Activated CD8-positive, alpha-beta memory T cell treated with anti-CD3 and anti-CD28 coated beads for 1 hour (primary cell): Measurements from ENCODE around the gene KIF5A.
"Not testable (repeated sequence)": the region's sequence is repeated elsewhere in the genome, so short reads cannot be mapped to it uniquely, and the experiment has no call there.

Experiments used
- DNase-seq, 2 donors: peaks; one replicate each; pipeline ENCODE4 v3.0.0-alpha.2; 2020; ENCODE audit warnings: low read depth in 1 of 2; ENCODE audit errors: extremely low read depth in 1 of 2

KIF5A gene

DNA sequence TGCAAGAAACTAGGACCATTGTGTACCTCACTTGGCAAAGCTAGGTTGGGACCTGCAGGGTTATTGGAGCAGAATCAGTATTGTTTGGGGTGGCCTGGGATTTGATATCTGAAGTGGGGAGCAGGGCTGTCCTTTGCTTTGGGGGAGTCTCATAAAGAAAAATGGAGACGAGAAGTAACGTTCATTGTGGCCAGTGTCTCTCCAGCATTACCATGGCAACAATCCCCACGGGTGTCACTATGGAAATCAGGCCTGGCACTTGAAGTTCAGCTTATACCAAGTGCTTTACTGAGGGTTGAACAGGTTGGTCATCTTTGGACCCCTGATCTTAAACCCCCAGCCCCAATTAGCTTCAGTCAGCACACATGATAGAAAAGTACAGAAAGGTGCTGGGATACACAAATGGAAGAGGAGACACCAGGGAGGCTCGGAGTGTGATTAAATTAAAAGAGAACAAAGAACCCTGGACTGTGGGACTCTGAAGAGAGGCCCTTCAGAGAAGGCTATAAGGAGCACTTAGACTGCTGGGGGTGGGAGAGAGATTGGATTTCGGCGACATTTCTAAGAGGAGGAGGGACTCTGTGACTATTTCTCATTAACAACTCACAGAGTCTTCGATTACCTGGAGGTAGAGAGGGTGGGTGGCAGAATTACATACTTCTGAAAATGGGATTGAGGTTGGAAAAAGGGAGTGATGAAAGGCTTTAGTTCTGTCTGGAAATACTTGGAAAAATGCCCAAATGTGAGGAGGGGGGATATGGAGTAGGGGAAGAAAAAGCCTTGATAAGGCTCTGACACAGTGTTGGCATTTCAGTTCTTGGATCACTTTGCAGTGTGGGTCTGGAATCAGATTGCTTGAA is 3.7 kb downstream of the KIF5A start:
- no peak for DNase-seq

DNA sequence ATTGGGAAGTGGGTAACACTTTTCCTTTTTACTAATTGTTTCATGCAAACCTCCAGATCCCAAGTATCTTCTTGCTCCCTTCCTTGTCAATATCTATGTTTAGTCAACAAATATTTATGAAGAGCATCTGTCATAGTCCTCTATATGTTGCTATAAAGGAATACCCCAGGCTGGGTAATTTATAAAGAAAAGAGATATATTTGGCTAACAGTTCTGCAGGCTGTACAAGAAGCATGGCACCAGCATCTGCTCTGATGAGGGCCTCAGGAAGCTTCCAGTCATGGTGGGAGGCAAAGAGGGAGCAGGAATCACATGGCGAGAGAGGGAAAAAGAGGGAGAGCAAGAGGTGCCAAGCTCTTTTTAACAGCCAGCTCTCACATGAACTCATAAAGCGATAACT is 4.6 kb downstream of the KIF5A start:
- no peak for DNase-seq

DNA sequence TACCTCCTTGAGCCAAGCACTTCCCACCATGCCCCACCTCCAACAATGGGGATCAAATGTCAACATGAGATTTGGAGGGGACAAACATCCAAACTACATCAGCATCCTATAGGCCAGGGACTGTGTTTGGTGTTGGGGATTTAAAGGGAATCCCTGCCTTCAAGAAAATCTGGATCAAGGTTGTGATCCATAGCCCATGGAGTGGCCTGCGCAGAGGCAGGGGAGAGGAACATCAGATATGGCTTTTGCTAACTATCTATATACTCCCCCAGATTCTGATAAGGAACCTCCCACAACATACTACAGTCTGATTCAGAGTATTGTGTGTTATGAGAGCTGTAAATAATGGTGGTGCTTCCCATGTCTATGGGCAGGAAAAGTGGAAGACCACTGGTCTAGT is 5.1 kb downstream of the KIF5A start:
- no peak for DNase-seq

DNA sequence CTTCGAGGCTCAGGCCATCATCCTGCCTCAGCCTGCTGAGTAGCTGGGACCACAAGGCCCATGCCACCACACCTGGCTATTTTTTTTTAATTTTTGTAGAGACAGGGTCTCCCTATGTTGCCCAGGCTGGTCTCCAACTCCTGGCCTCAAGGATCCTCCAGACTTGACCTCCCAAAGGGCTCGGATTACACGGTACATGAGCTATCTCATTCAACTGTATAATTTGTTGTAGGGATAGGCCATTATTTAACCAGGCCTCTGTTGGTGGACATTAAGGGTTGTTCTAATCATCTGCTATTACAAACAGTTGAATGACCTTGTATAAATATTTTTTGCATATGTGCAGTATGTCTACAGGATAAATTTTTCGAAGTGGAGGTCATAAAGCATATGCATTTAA is 9.0 kb downstream of the KIF5A start:
- DNase-seq = no peak

DNA sequence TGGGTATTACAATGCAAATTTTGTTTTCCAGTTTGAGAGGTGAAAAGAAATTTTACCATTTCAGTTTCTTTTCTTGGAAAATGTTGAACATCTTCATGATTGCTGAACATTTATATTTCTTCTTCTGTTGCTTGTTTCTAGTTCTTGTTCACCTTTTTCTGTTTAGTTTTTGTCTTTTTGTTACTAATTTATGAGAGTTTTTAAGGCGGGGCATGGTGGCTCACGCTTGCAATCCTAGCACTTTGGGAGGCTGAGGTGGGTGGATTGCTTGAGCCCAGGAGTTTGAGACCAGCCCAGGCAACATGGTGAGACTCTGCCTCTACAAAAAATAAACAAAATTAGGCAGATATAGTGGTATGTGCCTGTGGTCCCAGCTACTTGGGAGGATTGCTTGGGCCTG is 10.7 kb downstream of the KIF5A start:
- no peak for DNase-seq

DNA sequence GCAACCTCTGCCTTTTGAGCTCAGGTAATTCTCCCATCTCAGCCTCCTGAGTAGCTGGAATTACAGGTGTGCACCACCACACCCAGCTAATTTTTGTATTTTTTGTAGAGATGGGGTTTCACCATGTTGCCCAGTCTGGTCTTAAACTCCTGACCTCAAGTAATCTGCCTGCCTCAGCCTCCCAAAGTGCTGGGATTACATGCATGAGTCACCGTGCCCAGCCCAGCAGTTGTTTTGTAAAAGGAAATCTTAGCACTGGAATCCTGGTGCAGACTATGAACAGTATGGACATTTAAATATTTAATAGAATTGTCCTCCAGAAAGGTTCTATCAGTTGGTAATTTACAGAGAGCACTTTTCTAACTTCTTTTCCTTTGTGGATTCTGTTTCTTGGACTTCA is 11.3 kb downstream of the KIF5A start:
- DNase-seq = not testable (repeated sequence)

DNA sequence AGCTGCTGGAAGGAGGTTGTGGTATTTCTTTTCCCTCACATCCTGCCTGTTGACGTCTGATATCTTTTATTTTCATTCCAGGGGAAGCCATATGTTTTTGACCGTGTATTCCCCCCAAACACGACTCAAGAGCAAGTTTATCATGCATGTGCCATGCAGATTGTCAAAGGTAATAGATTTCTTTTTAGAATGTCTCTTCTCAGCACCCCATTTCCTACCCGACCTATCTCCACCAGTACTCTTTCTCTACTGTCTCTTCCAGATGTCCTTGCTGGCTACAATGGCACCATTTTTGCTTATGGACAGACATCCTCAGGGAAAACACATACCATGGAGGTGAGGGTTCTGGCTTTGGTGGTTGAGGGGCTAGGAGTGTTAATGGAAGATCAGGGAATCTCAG is 13.5 kb downstream of the KIF5A start:
- DNase-seq = no peak

DNA sequence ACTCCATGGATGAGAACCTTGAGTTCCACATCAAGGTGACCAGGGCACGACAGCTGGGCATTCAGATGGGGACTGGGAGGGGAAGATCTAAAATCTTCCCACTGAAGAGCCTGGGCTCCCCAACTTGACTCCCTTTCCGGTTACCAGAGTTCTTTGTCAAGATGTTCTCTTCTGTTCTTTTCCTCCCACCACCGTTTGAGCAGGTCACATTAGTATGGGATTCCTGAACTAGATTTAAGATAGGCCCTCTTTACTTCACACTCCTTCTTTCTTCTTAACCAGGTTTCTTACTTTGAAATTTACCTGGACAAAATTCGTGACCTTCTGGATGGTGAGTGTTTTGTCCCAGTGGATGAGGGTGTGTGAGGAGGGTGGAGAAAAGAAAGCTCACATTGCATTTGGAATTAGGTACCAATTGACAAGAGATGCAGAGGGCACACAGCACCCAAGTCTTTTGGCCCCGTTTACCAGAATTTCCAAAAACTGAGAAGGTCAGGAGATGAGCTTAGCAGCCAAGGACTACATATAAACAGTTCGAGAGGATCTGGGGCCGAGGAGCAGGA is 14.4 kb downstream of the KIF5A start:
- no peak for DNase-seq

DNA sequence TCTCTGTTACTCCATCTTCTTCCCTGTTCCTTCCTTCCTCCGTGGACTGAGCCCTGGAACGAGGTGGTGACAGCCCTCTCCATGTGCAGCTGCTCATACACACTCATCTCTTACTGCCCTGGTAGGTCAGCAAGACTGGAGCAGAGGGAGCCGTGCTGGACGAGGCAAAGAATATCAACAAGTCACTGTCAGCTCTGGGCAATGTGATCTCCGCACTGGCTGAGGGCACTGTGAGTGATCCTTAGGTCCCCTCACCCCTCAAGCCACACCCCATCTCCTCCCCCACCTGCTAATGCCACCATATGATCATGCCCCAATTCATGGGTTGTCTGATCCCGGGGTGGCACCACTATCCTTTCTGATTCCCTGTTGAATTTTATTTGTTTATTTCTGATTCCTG is 19.0 kb downstream of the KIF5A start:
- no peak for DNase-seq

DNA sequence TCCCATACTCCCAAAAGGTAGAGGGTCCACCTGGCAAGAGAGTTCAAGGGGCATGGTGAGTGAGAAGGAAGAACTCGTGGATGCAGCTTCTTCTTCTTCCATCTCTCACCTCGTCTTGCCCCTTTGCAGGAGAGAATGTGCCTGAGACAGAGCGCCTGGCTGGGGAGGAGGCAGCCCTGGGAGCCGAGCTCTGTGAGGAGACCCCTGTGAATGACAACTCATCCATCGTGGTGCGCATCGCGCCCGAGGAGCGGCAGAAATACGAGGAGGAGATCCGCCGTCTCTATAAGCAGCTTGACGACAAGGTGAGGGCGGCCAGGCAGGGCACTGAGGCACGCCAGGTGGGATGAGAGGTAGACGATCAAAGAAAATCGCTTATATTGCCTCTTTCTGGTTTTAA is 20.0 kb downstream of the KIF5A start:
- DNase-seq = no peak

DNA sequence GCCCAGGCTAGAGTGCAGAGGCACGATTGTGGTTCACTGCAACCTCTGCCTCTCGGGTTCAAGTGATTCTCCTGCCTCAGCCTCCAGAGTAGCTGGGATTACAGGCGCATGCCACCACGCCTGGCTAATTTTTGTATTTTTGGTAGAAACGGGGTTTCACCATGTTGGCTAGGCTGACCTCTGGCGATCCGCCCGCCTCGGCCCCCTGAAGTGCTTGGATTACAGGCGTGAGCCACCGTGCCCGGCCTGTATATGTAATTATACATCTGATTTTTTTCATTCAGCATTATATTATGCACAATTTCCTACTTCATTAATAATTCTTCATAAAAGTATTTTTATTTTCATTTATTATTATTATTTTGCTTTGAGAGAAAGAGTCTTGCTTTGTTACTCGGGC is 20.6 kb downstream of the KIF5A start:
- DNase-seq = not testable (repeated sequence)

DNA sequence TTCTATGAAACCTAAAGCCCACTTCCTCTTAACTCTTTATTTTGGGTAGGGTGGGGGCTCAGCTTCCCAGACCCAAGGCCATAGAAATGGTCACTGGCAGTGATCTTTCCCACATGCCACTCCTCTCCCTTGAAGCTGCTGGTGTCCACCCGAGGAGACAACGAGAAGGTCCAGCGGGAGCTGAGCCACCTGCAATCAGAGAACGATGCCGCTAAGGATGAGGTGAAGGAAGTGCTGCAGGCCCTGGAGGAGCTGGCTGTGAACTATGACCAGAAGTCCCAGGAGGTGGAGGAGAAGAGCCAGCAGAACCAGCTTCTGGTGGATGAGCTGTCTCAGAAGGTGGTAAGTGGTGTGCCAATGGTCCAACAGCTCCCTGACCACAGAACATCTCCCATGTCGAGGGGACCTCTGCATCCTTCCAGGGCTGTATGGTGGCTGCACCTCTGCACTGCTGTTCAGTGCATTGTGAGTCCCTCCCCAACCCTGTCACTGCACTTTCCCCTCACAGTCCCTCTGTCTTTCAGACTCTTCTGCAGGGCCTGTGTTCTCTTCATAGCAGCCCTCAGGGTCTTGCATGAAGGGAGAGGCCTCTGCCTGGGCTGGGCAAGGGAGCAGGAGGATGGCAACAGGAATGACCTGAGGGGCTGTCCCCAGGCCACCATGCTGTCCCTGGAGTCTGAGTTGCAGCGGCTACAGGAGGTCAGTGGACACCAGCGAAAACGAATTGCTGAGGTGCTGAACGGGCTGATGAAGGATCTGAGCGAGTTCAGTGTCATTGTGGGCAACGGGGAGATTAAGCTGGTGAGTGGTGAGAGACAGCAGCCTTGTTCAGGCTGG is 22.3 kb downstream of the KIF5A start:
- DNase-seq = no peak

DNA sequence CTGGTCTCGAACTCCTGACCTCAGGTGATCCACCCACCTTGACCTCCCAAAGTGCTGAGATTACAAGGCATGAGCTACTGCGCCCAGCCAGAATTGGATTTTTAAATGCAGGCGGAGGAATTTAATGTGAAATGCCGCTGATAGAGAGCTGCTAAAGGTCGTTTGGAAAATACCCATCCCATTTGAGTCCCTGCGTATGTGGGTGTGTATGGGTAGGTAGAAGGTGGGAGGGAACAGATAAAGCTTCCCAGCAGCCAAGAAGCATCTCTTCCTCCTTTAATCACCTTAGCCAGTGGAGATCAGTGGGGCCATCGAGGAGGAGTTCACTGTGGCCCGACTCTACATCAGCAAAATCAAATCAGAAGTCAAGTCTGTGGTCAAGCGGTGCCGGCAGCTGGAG is 25.0 kb downstream of the KIF5A start:
- DNase-seq = no peak

DNA sequence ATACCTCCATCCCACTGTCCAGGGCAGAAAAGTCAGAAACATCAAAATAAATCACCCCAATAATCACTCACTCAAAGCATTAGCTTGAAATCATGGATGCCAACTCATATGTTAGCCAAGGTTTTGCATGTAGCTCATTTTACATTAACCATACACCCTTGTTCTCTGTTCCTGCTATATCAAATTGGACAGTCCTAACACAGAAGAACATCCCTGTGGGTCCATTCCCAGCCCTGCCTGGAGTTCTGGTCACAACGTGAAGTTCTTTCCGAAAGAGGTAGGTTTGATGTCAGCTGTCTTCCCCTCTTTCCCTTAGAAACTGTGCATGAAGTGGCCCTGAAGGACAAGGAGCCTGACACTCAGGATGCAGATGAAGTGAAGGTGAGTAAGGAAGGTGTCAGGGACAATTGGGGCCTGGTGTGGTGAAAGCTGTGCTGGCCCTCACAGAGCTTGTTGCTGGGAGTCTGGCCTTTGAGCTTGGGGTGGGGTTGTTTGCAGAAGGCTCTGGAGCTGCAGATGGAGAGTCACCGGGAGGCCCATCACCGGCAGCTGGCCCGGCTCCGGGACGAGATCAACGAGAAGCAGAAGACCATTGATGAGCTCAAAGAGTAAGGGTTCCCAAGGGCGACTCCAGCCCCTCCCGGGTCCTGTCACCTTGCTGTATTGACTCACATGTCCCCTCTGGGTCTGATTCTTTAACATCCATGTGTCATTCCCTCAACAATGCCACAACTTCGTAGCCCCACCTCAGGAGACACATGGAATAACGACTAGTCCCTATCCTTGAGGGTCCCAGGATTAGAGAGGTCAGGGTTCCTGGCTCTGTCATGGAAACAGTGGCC is 26.1 kb downstream of the KIF5A start:
- DNase-seq = no peak

DNA sequence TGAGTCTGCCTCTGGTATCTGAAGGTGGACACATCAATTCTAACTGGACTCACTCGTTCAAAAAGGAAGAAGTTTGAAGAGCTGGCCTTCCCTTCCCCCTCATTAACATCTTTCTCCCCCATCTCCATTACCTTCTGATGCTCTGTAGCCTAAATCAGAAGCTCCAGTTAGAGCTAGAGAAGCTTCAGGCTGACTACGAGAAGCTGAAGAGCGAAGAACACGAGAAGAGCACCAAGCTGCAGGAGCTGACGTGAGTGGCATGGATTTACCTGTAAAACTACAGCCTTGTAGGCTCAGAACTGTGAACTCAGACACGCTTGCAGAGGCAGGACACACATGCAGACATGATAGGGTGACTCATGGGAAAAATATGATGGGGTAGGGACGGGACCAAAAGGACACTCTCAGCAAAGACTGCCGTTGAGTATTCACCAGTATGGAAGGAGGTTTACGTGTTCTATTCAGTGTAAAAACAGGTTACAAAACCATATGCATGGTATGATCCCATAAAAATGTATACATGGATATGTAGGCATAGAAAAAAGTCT is 26.8 kb downstream of the KIF5A start:
- no peak for DNase-seq

DNA sequence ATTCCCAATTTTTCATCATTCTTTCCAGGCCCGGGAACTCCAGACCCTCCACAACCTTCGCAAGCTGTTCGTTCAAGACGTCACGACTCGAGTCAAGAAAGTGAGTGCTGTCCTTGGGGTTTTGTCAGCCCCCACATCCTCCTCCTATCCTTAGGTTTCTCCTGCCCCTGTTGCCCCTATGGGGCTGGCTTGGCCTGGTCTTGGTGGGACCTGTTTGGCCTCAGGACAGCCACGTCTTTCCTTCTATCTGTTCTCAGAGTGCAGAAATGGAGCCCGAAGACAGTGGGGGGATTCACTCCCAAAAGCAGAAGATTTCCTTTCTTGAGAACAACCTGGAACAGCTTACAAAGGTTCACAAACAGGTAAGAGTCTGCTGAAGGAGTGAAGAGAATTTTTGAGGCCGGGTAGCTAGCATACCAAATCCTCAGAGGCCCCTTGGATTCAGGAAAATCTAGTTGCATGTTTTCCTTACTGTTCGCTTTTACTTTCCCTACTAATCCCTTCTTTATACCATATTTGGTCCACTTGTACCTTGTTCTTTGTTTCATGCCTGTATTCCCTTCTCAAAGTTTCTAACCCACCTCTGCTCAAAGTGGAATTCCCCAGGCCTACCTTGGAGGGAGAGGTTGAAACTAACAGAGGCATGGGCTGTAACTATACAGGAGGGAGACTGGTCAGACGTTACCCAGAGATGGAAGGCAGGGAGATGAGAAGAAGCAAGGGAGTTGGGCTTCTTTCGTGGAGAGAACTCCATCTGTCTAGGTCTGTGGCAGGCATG is 28.3 kb downstream of the KIF5A start:
- no peak for DNase-seq

DNA sequence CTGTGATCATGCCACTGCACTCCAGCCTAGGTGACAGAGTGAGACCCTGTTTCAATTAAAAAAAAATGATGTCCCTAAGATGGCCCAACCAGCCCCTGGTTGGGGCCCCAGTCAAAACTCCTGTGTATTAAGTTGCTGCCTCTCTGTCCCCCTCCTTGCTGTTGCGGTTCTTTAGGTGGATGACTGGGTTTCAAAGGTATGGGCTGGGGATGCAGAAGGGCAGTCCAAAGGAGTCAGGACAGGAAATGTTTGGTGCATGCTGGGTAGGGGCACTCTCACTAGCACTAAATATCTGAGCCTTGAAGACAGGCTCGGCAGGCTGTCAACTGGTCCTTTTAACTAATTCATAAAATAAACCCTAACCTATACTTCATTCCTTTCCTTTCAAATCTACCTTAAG is 29.2 kb downstream of the KIF5A start:
- no peak for DNase-seq

DNA sequence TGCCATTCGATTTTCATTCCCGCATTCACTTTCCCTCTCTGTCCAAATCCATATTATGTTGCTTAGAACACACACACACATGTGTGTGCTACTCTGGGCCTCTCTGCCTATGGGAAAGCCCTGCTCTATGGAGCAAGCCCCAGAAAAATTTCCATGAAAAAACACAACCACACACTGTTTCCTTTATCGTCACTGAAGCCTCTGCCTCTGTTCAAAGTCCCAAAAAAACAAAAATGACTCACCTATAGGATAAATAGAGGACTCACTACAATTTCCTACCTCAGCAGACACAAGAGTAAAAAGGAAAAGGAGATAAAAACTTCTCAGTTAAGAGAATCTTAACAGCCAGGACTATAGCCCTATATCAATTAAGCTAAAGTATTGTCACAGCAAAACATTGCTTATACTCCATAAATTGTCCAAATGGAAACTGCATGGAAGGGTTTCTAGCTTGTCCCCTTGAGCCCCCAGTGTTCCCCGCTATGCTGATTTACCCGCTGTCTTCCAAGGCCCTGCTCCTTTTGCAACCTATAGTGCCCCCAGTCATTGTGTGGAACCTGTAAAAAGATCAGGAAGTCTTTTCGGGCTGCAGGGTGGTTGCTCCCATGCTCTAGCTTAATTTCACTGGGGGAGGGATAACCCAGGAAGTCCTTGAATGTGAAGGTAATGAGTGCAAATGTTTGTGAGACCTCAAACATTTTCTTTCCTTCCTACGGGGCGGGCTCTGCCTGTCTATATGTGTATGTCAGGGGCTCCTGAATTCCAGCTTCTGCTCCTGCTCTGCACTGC is 30.0 kb downstream of the KIF5A start:
- DNase-seq = no peak

DNA sequence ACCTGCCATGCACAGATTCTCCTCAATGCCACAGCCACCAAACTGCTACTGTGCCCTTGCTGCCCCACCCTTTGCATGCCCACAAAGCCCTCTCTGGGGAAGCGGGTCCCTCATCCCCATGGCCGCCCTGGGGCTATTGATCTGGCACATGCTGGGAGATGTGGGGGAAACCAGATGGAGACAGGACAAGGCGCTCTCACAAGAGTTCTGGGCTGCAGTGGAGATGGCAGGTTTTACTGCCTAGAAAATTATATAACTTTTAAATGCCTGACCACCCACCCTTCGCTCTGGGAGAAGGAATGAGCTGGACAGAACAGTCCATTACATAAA is 30.6 kb downstream of the KIF5A start:
- DNase-seq = no peak
